Caco-2 (cell line): ENCODE measurements around the gene ETV7. TPM values are rescaled to one million over a fixed set of nuclear protein-coding genes. Genes with fewer than 3 reads are reported as not detected.
A peak's percentile ranks its signal among the peaks of the same experiment; 100 is the strongest.
"Not testable (repeated sequence)": the region's sequence is repeated elsewhere in the genome, so short reads cannot be mapped to it uniquely, and the experiment has no call there.

Experiments
- BruUV-seq: library from RNA; stranded (reverse); fragments of 400-500 nt; replicated peaks from 2 replicates; lab custom pipeline; 2021; lab: Mats Ljungman, UMichigan
- CTCF ChIA-PET: fragments of 300-600 bp; sonication (Branson Sonifier 250); formaldehyde crosslinking; loops from one replicate; lab custom pipeline; 2022; ENCODE audit warnings: antibody characterized with exemption; lab: Charles Lee
- POLR2A ChIA-PET: fragments of 300-600 bp; sonication (Branson Sonifier 250); formaldehyde crosslinking; loops from one replicate; lab custom pipeline; 2022; ENCODE audit warnings: antibody characterized with exemption; lab: Charles Lee
- DNase-seq, 2 experiments: peaks; one replicate each; pipeline versions ENCODE4 v3.0.0 to v3.0.0-alpha.2; 2020 to 2022
- H3K27me3 ChIP-seq: replicated peaks from 2 replicates; pipeline ENCODE4 v1.6.0; 2011; ENCODE audit warnings: low read length; ENCODE audit not compliant: control insufficient read depth, insufficient read depth
- H3K36me3 ChIP-seq: 2 replicates; pipeline ENCODE4 v1.5.1; 2011; ENCODE audit warnings: low read length; ENCODE audit not compliant: control insufficient read depth, insufficient read depth
- H3K4me1 ChIP-seq: fragments of 250-450 bp; sonication (Bioruptor Pico); 2 replicates; pipeline ENCODE4 v1.5.1; 2020; ENCODE audit warnings: mild to moderate bottlenecking
- H3K4me3 ChIP-seq: 2 replicates; pipeline ENCODE4 v1.5.1; 2011; ENCODE audit warnings: low read depth, mild to moderate bottlenecking, control low read depth, low read length
- H3K9me3 ChIP-seq: fragments of 250-450 bp; sonication (Bioruptor Pico); 2 replicates; pipeline ENCODE4 v1.5.1; 2020; ENCODE audit warnings: mild to moderate bottlenecking, moderate library complexity
- H3K27ac Mint-ChIP-seq: one replicate; pipeline ENCODE4 v1.8.0; 2022; ENCODE audit warnings: mixed read lengths; ENCODE audit not compliant: unreplicated experiment
- H3K27me3 Mint-ChIP-seq: one replicate; pipeline ENCODE4 v1.8.0; 2022; ENCODE audit warnings: mixed read lengths; ENCODE audit not compliant: insufficient read depth, unreplicated experiment
- H3K36me3 Mint-ChIP-seq: one replicate; pipeline ENCODE4 v1.8.0; 2022; ENCODE audit warnings: mild to moderate bottlenecking, mixed read lengths; ENCODE audit not compliant: insufficient read depth, unreplicated experiment
- H3K4me1 Mint-ChIP-seq: one replicate; pipeline ENCODE4 v1.8.0; 2022; ENCODE audit warnings: low read depth, mixed read lengths; ENCODE audit not compliant: unreplicated experiment
- H3K4me3 Mint-ChIP-seq: one replicate; pipeline ENCODE4 v1.8.0; 2022; ENCODE audit warnings: mild to moderate bottlenecking, moderate library complexity, mixed read lengths; ENCODE audit not compliant: unreplicated experiment
- H3K9me3 Mint-ChIP-seq: one replicate; pipeline ENCODE4 v1.8.0; 2022; ENCODE audit warnings: mixed read lengths; ENCODE audit not compliant: unreplicated experiment
- CTCF ChIP-seq, 2 experiments: fragments of 200-600 bp in 1 of 2; IDR thresholded peaks; 1 replicate in 1 of 2; 2 replicates in 1 of 2; pipeline versions ENCODE4 v1.5.1 to v1.8.0; 2011 to 2022; ENCODE audit warnings: antibody characterized with exemption in 1 of 2, control low read depth in 1 of 2, inconsistent platforms in 1 of 2, low read depth in 1 of 2, low read length in 1 of 2, mild to moderate bottlenecking in 1 of 2, moderate library complexity in 1 of 2; ENCODE audit not compliant: insufficient read depth in 1 of 2, severe bottlenecking in 1 of 2, unreplicated experiment in 1 of 2
- intact Hi-C: fragments of 100-400 bp; cut with micrococcal nuclease; formaldehyde crosslinking; loops from one replicate; pipeline ENCODE4 v1.10.0; 2022; ENCODE audit not compliant: unreplicated experiment
- total RNA-seq: library from RNA; stranded (reverse); gene quantifications from 2 replicates; pipeline ENCODE4 v1.2.3, GENCODE V29; 2022

The ETV7 gene
- total RNA-seq, 1 experiment from 2014 or later: 0.52 TPM

GRCh38 chr6:36340618-36341454, 46.6 kb downstream of the ETV7 start:
- peak overlapping the region; percentile 77 for H3K4me3 Mint-ChIP-seq

DNA sequence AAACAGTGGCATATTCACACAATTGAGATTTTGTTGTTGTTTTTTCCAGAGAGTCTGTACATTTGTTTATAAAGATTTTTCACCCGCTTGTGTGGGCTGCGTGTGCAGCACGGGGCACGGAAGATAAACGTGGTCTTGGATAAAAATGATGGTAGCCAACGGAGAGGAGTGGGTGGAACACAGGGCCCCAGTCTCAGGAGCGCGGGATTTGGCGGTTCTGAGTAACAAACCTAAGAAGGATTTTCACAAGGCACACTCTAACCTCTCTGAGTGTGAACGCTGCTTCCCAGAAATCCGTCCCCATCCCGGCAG, 47.2 kb downstream of the ETV7 start:
- Mint-ChIP-seq H3K27me3 (no peaks in the 10 kb centered on the region), H3K36me3 (no peaks in the 10 kb centered on the region), H3K4me1 (peaks cover 3% of the 10 kb centered on the region), H3K9me3 (no peaks in the 10 kb centered on the region), H3K27ac (no peak overlapping the region), H3K4me3 (peak overlapping the region; percentile 77)
- ChIA-PET POLR2A (no interaction called here), CTCF (interaction anchor here (0.6 to 2.4 kb wide), 7 partner anchors 11 to 420 kb away, joined by 4 to 17 read pairs (median 10); no protein-coding TSS in a partner anchor)
- Histone ChIP-seq H3K27me3 (no peaks in the 10 kb centered on the region), H3K4me3 (no peak overlapping the region), H3K36me3 (no peaks in the 10 kb centered on the region), H3K4me1 (peaks cover 34% of the 10 kb centered on the region), H3K9me3 (no peaks in the 10 kb centered on the region)
- intact Hi-C loops: loop anchor here (5.0 kb wide), 1 partner anchor 38 kb away; no protein-coding TSS in a partner anchor
- no TSS peak for BruUV-seq
- DNase-seq: no peak
- TF ChIP-seq CTCF (IDR thresholded peaks at IDR 0.05; ENCODE audit: insufficient read depth in 1 of 2, low read depth in 1 of 2, low read length in 1 of 2, severe bottlenecking in 1 of 2, unreplicated experiment in 1 of 2): no peak

More at GRCh38 chr6:36340618-36341454, 46.6 kb downstream of the ETV7 start:
- H3K36me3 ChIP-seq: no peaks in the 10 kb centered on the region
- no peaks in the 10 kb centered on the region for H3K27me3 Mint-ChIP-seq
- DNase-seq: peak; percentile 79 to 82
- no TSS peak for BruUV-seq
- no peaks in the 10 kb centered on the region for H3K9me3 Mint-ChIP-seq
- ChIA-PET POLR2A (interaction anchor here (0.5 to 0.7 kb wide), 2 partner anchors 121 to 209 kb away, joined by 3 read pairs; no protein-coding TSS in a partner anchor), CTCF (interaction anchor here (0.6 to 2.4 kb wide), 12 partner anchors 10 to 419 kb away, joined by 3 to 17 read pairs (median 4); no protein-coding TSS in a partner anchor)
- H3K27ac Mint-ChIP-seq: no peak overlapping the region
- peaks cover 28% of the 10 kb centered on the region for H3K4me1 ChIP-seq
- intact Hi-C loops: loop anchor here (1.0 to 5.0 kb wide), 2 partner anchors 19 to 39 kb away; no protein-coding TSS in a partner anchor
- TF ChIP-seq CTCF (IDR thresholded peaks at IDR 0.05; ENCODE audit: insufficient read depth in 1 of 2, low read depth in 1 of 2, low read length in 1 of 2, severe bottlenecking in 1 of 2, unreplicated experiment in 1 of 2): peak; percentile 91 to 92
- no peaks in the 10 kb centered on the region for H3K27me3 ChIP-seq
- no peaks in the 10 kb centered on the region for H3K36me3 Mint-ChIP-seq
- no peaks in the 10 kb centered on the region for H3K4me1 Mint-ChIP-seq
- H3K4me3 ChIP-seq: peak overlapping the region; percentile 28
- H3K9me3 ChIP-seq: no peaks in the 10 kb centered on the region

DNA sequence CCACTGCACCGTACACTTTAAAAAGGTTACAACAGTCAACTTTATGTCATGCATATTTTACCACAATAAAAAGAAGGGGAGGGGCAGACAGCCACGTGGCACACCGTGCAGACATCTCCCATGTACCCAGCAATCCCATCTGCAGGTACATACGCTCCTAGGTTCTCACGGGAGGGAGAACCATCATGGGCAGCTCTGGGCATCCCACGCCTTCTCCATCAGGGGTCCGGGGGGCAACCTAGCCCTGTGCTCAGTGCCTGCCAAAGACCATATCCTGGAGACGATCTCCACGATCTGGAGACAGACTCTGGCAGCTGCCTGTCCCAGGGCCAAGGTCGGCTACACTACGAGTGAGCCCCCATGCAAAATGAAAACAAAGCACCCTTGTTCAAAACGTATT, 48.3 kb downstream of the ETV7 start:
- no peak for DNase-seq
- no peaks in the 10 kb centered on the region for H3K36me3 Mint-ChIP-seq
- peaks cover 14% of the 10 kb centered on the region for H3K4me1 Mint-ChIP-seq
- Histone ChIP-seq H3K4me1 (peaks cover 41% of the 10 kb centered on the region), H3K27me3 (no peaks in the 10 kb centered on the region), H3K4me3 (no peak overlapping the region), H3K36me3 (no peaks in the 10 kb centered on the region), H3K9me3 (no peaks in the 10 kb centered on the region)
- no peak overlapping the region for H3K4me3 Mint-ChIP-seq
- H3K27me3 Mint-ChIP-seq: no peaks in the 10 kb centered on the region
- no peak for TF ChIP-seq CTCF (IDR thresholded peaks at IDR 0.05; ENCODE audit: insufficient read depth in 1 of 2, low read depth in 1 of 2, low read length in 1 of 2, severe bottlenecking in 1 of 2, unreplicated experiment in 1 of 2)
- POLR2A ChIA-PET: no interaction called here
- no peak overlapping the region for H3K27ac Mint-ChIP-seq
- no peaks in the 10 kb centered on the region for H3K9me3 Mint-ChIP-seq
- CTCF ChIA-PET: interaction anchor here (0.6 to 2.4 kb wide), 2 partner anchors 17 to 37 kb away, joined by 4 to 12 read pairs; no protein-coding TSS in a partner anchor
- BruUV-seq: no TSS peak
- intact Hi-C loops: no loop called here

- H3K4me3 Mint-ChIP-seq, CTCF ChIA-PET, H3K36me3 ChIP-seq, BruUV-seq, H3K27me3 Mint-ChIP-seq, POLR2A ChIA-PET, H3K27ac Mint-ChIP-seq, H3K36me3 Mint-ChIP-seq, H3K9me3 ChIP-seq, H3K9me3 Mint-ChIP-seq, intact Hi-C loops, H3K4me3 ChIP-seq, H3K27me3 ChIP-seq, DNase-seq: not testable (repeated sequence)
- peaks cover 45% of the 10 kb centered on the region for H3K4me1 ChIP-seq
- peaks cover 16% of the 10 kb centered on the region for H3K4me1 Mint-ChIP-seq
Observed at GRCh38 chr6:36338223-36338622, 49.2 kb downstream of the ETV7 start.
